Gastroesophageal sphincter (tissue), 3 donors: Measurements from ENCODE around the gene MYOF.

Source experiments
- CTCF ChIP-seq, 4 experiments: fragments of 200-600 bp in 2 of 4; fragments of 450-650 bp in 2 of 4; sonication (generic) in 1 of 4; IDR thresholded peaks; one replicate each; pipeline ENCODE4 v1.5.1; 2017 to 2019; ENCODE audit warnings: antibody characterized with exemption in 4 of 4, mild to moderate bottlenecking in 2 of 4, moderate library complexity in 2 of 4
- POLR2A ChIP-seq, 2 donors: fragments of 450-650 bp; IDR thresholded peaks; one replicate each; pipeline ENCODE4 v1.6.1; 2017; ENCODE audit warnings: antibody characterized with exemption in 2 of 2, mild to moderate bottlenecking in 2 of 2, moderate library complexity in 1 of 2
- POLR2AphosphoS5 ChIP-seq: sonication (generic); formaldehyde crosslinking; IDR thresholded peaks from one replicate; pipeline ENCODE4 v1.6.1; 2017; ENCODE audit warnings: antibody characterized with exemption

- TF ChIP-seq POLR2A (IDR thresholded peaks at IDR 0.05): no peak
- no peak for TF ChIP-seq POLR2AphosphoS5
- no peak for TF ChIP-seq CTCF (IDR thresholded peaks at IDR 0.05)
Measured at GRCh38 chr10:93416824-93417223, 65.3 kb downstream of the MYOF start.
